Measurements from ENCODE around the gene DNAJC19.

Gene DNAJC19

DNA sequence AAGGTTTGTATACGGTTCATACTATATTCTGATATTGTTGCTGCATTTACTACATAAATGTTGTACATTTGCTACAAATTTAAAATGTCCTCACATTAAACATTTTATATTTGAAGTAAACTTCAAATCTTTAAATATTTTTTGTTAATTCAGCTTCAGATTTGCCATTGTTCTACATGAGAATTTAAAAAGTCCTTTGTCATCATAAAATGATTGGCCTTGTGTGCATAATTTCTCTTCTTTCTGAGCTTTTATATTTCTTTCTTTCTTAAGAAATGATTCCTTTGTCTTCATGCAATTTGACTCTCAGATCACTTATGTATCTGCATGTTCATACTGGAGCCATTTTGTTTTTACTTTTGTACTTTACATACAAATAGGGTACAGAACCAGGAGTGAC, 28.0 kb downstream of the DNAJC19 start:
- no peak for DNase-seq

DNA sequence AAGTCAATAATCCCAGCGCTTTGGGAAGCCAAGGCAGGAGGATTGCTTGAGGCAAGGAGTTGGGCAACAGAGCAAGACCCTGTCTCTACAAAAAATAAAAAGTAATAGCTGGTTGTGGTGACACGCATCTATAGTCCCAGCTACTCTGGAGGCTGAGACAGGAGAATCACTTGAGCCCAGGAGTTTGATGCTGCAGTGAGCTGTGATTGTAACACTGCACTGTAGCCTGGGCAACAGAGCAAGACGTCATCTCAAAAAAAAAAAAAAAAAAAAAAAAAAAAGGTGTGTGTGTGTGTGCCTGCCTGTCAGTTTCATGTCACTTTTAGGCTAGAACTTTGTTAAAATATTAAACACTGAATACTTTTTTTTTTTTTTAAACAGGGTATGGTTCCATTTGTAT, 28.4 kb downstream of the DNAJC19 start:
- no peak for DNase-seq

DNA sequence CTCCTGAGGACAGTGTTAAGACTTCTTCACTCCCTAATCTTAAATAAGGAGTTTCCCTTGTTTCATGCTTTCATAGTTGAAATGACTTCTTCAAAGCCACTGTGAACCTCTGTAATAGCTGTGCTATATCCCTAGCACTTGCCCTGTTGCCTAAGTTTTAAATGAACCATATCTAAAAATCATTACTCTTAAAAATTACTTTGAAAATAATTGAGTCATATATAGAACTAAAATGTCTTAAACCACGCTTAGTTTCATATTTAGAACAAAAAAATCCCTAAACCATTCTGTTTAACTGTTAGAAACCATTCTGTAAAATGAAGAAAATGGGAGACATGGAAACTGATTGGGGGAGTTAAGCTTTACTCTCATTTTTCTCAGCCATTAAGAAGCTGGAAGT, 29.8 kb downstream of the DNAJC19 start:
- no peak for DNase-seq

DNA sequence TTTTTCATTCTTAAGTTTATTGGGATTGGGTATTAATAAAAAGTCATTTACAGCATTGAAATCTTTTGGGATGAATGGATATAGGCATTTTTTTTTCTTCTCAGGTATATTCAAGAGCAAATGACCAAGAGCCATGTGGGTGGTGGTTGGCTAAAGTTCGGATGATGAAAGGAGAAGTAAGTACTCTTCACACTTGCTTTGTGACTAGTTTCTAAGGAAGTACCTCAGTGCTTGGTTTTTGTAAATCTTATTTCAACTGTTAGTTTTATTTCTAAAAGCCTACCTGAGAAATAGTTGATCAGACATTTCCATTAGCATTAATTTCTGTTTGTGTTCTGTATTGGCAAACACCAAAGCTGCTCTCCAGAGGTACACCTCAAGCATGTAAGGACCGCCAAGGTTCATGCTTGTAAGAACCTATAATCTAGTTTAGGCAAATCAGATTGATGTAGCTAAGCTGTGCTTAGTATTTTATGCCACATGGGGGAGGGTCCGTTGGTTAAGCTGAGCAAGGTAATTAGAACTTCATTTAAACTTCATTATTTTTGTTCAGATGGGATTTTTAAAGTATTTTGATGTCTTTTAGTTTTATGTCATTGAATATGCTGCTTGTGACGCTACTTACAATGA, 41.7 kb downstream of the DNAJC19 start:
- no peak for DNase-seq

DNA sequence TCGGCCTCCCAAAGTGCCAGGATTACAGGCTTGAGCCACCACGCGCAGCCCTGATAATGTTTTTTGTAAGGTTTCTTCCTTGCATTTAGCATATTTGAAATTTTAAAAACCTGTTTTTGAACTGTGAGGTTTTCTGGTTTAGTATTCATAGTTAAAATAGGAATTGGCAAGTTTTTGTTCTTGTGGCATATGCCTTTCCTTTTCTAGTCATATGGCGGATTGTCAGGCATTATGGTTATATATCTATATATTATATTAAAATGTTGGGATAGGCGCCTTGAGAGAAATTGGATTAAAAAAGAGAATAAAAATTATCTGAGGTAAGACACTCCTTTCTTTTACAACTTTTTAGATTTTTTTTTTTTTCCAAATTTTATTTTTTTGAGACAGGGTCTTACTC, 48.7 kb downstream of the DNAJC19 start:
- no peak for DNase-seq

DNA sequence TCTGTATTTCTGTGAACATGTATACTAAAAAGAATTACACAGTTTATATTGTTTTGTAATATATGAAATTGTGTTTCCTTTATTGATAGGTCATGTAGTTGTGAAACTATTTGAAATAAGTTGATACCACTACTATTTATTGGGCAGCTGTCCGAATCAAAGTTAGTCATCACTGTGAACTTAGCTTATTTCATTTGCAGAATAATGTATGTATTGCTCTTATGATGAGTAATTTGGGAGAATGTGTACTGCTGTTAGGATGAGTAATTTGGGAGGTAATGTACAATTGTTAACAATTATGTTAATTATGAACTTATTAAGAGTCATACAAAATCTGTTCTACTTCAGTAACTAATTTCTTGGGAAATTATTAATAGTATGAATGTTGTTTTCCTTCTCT, 54.9 kb downstream of the DNAJC19 start:
- DNase-seq, result no peak
